Hepatocyte (in vitro differentiated cells): ENCODE data around the gene LATS2. TPM values are rescaled to one million over a fixed set of nuclear protein-coding genes. Genes with fewer than 3 reads are reported as not detected.

ENCODE experiments used
- DNase-seq: peaks from one replicate; pipeline ENCODE4 v3.0.0-alpha.2; 2016; ENCODE audit warnings: low spot score
- H2AFZ ChIP-seq: fragments of 200-600 bp; sonication (generic); 2 replicates; pipeline ENCODE4 v1.6.0; 2016; ENCODE audit warnings: antibody characterized with exemption, mild to moderate bottlenecking
- H3K27ac ChIP-seq: fragments of 200-600 bp; sonication (generic); 2 replicates; pipeline ENCODE4 v1.5.1; 2016; ENCODE audit warnings: mild to moderate bottlenecking
- H3K27me3 ChIP-seq: fragments of 200-600 bp; sonication (generic); 2 replicates; pipeline ENCODE4 v1.6.1; 2016
- H3K36me3 ChIP-seq: fragments of 200-600 bp; sonication (generic); replicated peaks from 2 replicates; pipeline ENCODE4 v1.5.1; 2016; ENCODE audit warnings: low read depth; ENCODE audit not compliant: insufficient read depth
- H3K4me1 ChIP-seq: fragments of 200-600 bp; sonication (generic); 2 replicates; pipeline ENCODE4 v1.5.1; 2016; ENCODE audit warnings: mild to moderate bottlenecking, moderate library complexity; ENCODE audit not compliant: insufficient read depth
- H3K4me2 ChIP-seq: fragments of 200-600 bp; sonication (generic); 2 replicates; pipeline ENCODE4 v1.6.0; 2016
- H3K4me3 ChIP-seq: fragments of 200-600 bp; sonication (generic); 2 replicates; pipeline ENCODE4 v1.5.1; 2016; ENCODE audit warnings: mild to moderate bottlenecking
- H3K79me2 ChIP-seq: fragments of 200-600 bp; sonication (generic); 2 replicates; pipeline ENCODE4 v1.6.0; 2017; ENCODE audit warnings: mild to moderate bottlenecking
- H3K9me2 ChIP-seq: fragments of 200-600 bp; sonication (generic); replicated peaks from 2 replicates; pipeline ENCODE4 v1.6.0; 2017; ENCODE audit warnings: mild to moderate bottlenecking; ENCODE audit not compliant: insufficient read depth
- H3K9me3 ChIP-seq: fragments of 200-600 bp; sonication (generic); 2 replicates; pipeline ENCODE4 v1.5.1; 2016; ENCODE audit warnings: low read depth, mild to moderate bottlenecking
- H4K20me1 ChIP-seq: fragments of 200-600 bp; sonication (generic); 2 replicates; pipeline ENCODE4 v1.6.0; 2016; ENCODE audit warnings: mild to moderate bottlenecking; ENCODE audit not compliant: insufficient read depth, poor library complexity, severe bottlenecking
- CTCF ChIP-seq: fragments of 200-600 bp; sonication (generic); IDR thresholded peaks from 2 replicates; pipeline ENCODE4 v1.5.1; 2016; ENCODE audit warnings: antibody characterized with exemption, mild to moderate bottlenecking; ENCODE audit not compliant: poor library complexity
- EZH2 ChIP-seq: fragments of 200-600 bp; sonication (generic); IDR thresholded peaks from 2 replicates; pipeline ENCODE4 v1.6.1; 2016; ENCODE audit warnings: antibody characterized with exemption, mild to moderate bottlenecking, borderline replicate concordance
- EZH2phosphoT487 ChIP-seq: fragments of 200-600 bp; sonication (generic); IDR thresholded peaks from one replicate; pipeline ENCODE4 v1.6.1; 2018; ENCODE audit warnings: antibody characterized with exemption, mild to moderate bottlenecking, low read depth, moderate library complexity; ENCODE audit not compliant: unreplicated experiment, severe bottlenecking
- whole genome bisulfite sequencing: methylation state at CpG from one replicate; pipeline ENCODE4 v1.1.6; 2016; ENCODE audit warnings: low lambda C conversion rate; ENCODE audit errors: missing lambda C conversion rate; 5-methylcytosine and 5-hydroxymethylcytosine counted together
- polyA plus RNA-seq: library from polyadenylated mRNA; unstranded; fragments of >200 nt; fragmentation: Nextera tagmentation; extraction: Ambion mirVana; gene quantifications from 2 replicates; pipeline ENCODE4 v1.2.1, GENCODE V29; 2016
- total RNA-seq: library from RNA; depleted of rRNA; stranded (reverse); fragments of >200 nt; gene quantifications from 2 replicates; pipeline ENCODE4 v1.2.3, GENCODE V29; 2014

LATS2 gene
- total and polyA plus RNA-seq, 2 experiments from 2014 or later = 6.2 to 15.5 TPM

GRCh38 chr13:21037656-21038055 is 23.7 kb downstream of the LATS2 start:
- Histone ChIP-seq H3K9me3 (no peaks in the 10 kb centered on the region), H3K9me2 (no peaks in the 10 kb centered on the region), H4K20me1 (peaks cover 63% of the 10 kb centered on the region), H3K4me2 (no peak overlapping the region), H3K36me3 (no peaks in the 10 kb centered on the region), H3K4me1 (peaks cover 17% of the 10 kb centered on the region), H3K79me2 (peaks cover 98% of the 10 kb centered on the region), H3K27ac (no peak overlapping the region), H3K27me3 (no peaks in the 10 kb centered on the region), H2AFZ (no peak overlapping the region), H3K4me3 (no peak overlapping the region)
- DNase-seq = no peak
- TF ChIP-seq EZH2 (no peak), EZH2phosphoT487 (no peak), CTCF (no peak)
- WGBS = 95% methylated on average over 8 of the region's 8 CpGs

GRCh38 chr13:21035498-21035897 is 25.9 kb downstream of the LATS2 start:
- 64% methylated on average over 5 of the region's 5 CpGs for WGBS
- Histone ChIP-seq H3K79me2 (peaks cover 97% of the 10 kb centered on the region), H4K20me1 (peaks cover 60% of the 10 kb centered on the region), H3K9me3 (no peaks in the 10 kb centered on the region), H3K36me3 (no peaks in the 10 kb centered on the region), H3K27ac (no peak overlapping the region), H2AFZ (no peak overlapping the region), H3K4me1 (peaks cover 17% of the 10 kb centered on the region), H3K9me2 (no peaks in the 10 kb centered on the region), H3K27me3 (no peaks in the 10 kb centered on the region), H3K4me2 (no peak overlapping the region), H3K4me3 (no peak overlapping the region)
- DNase-seq = no peak
- no peak for TF ChIP-seq EZH2phosphoT487
- TF ChIP-seq EZH2 = no peak
- no peak for TF ChIP-seq CTCF

- Histone ChIP-seq H3K9me3 (no peaks in the 10 kb centered on the region), H4K20me1 (peaks cover 52% of the 10 kb centered on the region), H3K4me2 (no peak overlapping the region), H3K4me3 (no peak overlapping the region), H2AFZ (no peak overlapping the region), H3K4me1 (peaks cover 17% of the 10 kb centered on the region), H3K9me2 (no peaks in the 10 kb centered on the region), H3K27ac (no peak overlapping the region), H3K79me2 (peaks cover 95% of the 10 kb centered on the region), H3K27me3 (no peaks in the 10 kb centered on the region), H3K36me3 (no peaks in the 10 kb centered on the region)
- WGBS = 79% methylated on average over 8 of the region's 8 CpGs
- no peak for TF ChIP-seq CTCF
- TF ChIP-seq EZH2phosphoT487 = no peak
- TF ChIP-seq EZH2 = no peak
- DNase-seq = no peak
Measured at GRCh38 chr13:21034603-21035191, 26.7 kb downstream of the LATS2 start.
